SK-N-SH (cell line): ENCODE results near the gene LRRC39. TPM values are rescaled to one million over a fixed set of nuclear protein-coding genes. Genes with fewer than 3 reads are reported as not detected.

Experiments used
- CTCF ChIA-PET: fragments of 300-600, 350-600 bp; formaldehyde crosslinking; extraction: SDS; loops from one replicate; lab custom pipeline; 2021; lab: Yijun Ruan, JAX
- POLR2A ChIA-PET: fragments of 350-600 bp; sonication (Branson Sonifier 250); formaldehyde crosslinking; extraction: SDS; loops from one replicate; lab custom pipeline; 2020; ENCODE audit warnings: antibody characterized with exemption, inconsistent platforms; lab: Yijun Ruan, JAX
- DNase-seq: peaks from one replicate; pipeline ENCODE4 v3.0.0; 2012
- H2AFZ ChIP-seq: fragments of 200-600 bp; sonication (generic); 2 replicates; pipeline ENCODE4 v1.8.1; 2016; ENCODE audit warnings: antibody characterized with exemption, mild to moderate bottlenecking, low read depth
- H3F3A ChIP-seq: fragments of 200-600 bp; sonication (generic); replicated peaks from 2 replicates; pipeline ENCODE3; 2016; ENCODE audit warnings: antibody characterized with exemption, mild to moderate bottlenecking; ENCODE audit not compliant: insufficient read depth
- H3K27ac ChIP-seq, 2 experiments: fragments of 200-500 bp in 1 of 2; fragments of 200-600 bp in 1 of 2; sonication (Bioruptor generic) in 1 of 2; sonication (generic), shearing (Covaris generic) in 1 of 2; 2 replicates each; pipeline versions ENCODE4 v1.5.1 to v1.6.1; 2014 to 2016; ENCODE audit warnings: low read depth in 2 of 2, inconsistent platforms in 1 of 2, low read length in 1 of 2, mild to moderate bottlenecking in 1 of 2, mixed read lengths in 1 of 2
- H3K27me3 ChIP-seq: fragments of 200-600 bp; sonication (generic), shearing (Covaris generic); 2 replicates; pipeline ENCODE4 v1.6.1; 2016; ENCODE audit warnings: mixed run types; ENCODE audit not compliant: insufficient read depth
- H3K36me3 ChIP-seq, 2 experiments: fragments of 200-500 bp in 1 of 2; fragments of 200-600 bp in 1 of 2; sonication (Bioruptor generic) in 1 of 2; sonication (generic) in 1 of 2; replicated peaks in 1 of 2; 2 replicates each; pipeline versions ENCODE3 to v1.5.1; 2014 to 2016; ENCODE audit warnings: low read length in 1 of 2, mild to moderate bottlenecking in 1 of 2; ENCODE audit not compliant: insufficient read depth in 2 of 2, control insufficient read depth in 1 of 2
- H3K4me1 ChIP-seq, 2 experiments: fragments of 200-500 bp in 1 of 2; fragments of 200-600 bp in 1 of 2; sonication (Bioruptor generic) in 1 of 2; sonication (generic), shearing (Covaris generic) in 1 of 2; 2 replicates each; pipeline versions ENCODE4 v1.5.1 to v1.6.1; 2014 to 2016; ENCODE audit warnings: low read depth in 1 of 2, low read length in 1 of 2, mixed run types in 1 of 2; ENCODE audit not compliant: insufficient read depth in 2 of 2, control insufficient read depth in 1 of 2
- H3K4me2 ChIP-seq: fragments of 200-600 bp; sonication (generic), shearing (Covaris generic); 2 replicates; pipeline ENCODE4 v1.6.1; 2017; ENCODE audit warnings: mixed run types
- H3K4me3 ChIP-seq, 2 experiments: fragments of 200-500 bp in 1 of 2; fragments of 200-600 bp in 1 of 2; sonication (Bioruptor generic) in 1 of 2; sonication (generic), shearing (Covaris generic) in 1 of 2; 2 replicates each; pipeline versions ENCODE4 v1.5.1 to v1.8.1; 2014 to 2016; ENCODE audit warnings: low read depth in 2 of 2, inconsistent platforms in 1 of 2, low read length in 1 of 2, mild to moderate bottlenecking in 1 of 2, mixed read lengths in 1 of 2, moderate library complexity in 1 of 2
- H3K79me2 ChIP-seq: fragments of 200-600 bp; sonication (generic); 2 replicates; pipeline ENCODE4 v1.8.1; 2017; ENCODE audit warnings: mild to moderate bottlenecking; ENCODE audit not compliant: insufficient read depth
- H3K9ac ChIP-seq: fragments of 200-600 bp; sonication (generic); 2 replicates; pipeline ENCODE4 v1.6.1; 2017; ENCODE audit warnings: mixed run types
- H3K9me2 ChIP-seq: fragments of 200-600 bp; sonication (generic); 2 replicates; pipeline ENCODE4 v1.6.1; 2017; ENCODE audit warnings: mixed run types
- H3K9me3 ChIP-seq: fragments of 200-600 bp; sonication (generic); 2 replicates; pipeline ENCODE4 v1.6.1; 2017; ENCODE audit warnings: mixed run types, mild to moderate bottlenecking, moderate library complexity
- H4K20me1 ChIP-seq: fragments of 200-600 bp; sonication (generic); 2 replicates; pipeline ENCODE4 v1.6.1; 2017; ENCODE audit warnings: mild to moderate bottlenecking, mixed run types; ENCODE audit not compliant: insufficient read depth
- CHD2 ChIP-seq: fragments of 150-350 bp; IDR thresholded peaks from 2 replicates; pipeline ENCODE4 v1.6.1; 2018; ENCODE audit warnings: low read length; ENCODE audit not compliant: partially characterized antibody
- EP300 ChIP-seq, 2 experiments: IDR thresholded peaks; 2 replicates each; pipeline versions ENCODE4 v1.4.0 to v1.6.1; 2012; ENCODE audit warnings: borderline replicate concordance in 1 of 2, low read depth in 1 of 2, low read length in 1 of 2
- FOSL2 ChIP-seq: IDR thresholded peaks from 2 replicates; pipeline ENCODE4 v1.4.0; 2012; ENCODE audit warnings: low read depth, mild to moderate bottlenecking, moderate library complexity, borderline replicate concordance
- FOXJ3 ChIP-seq: sonication (generic); formaldehyde crosslinking; IDR thresholded peaks from 2 replicates; pipeline ENCODE4 v1.5.1; 2020; ENCODE audit warnings: mild to moderate bottlenecking, missing genetic modification reagents
- JUND ChIP-seq: IDR thresholded peaks from 2 replicates; pipeline ENCODE4 v1.4.0; 2012
- MAX ChIP-seq: IDR thresholded peaks from 2 replicates; pipeline ENCODE4 v1.4.0; 2012; ENCODE audit warnings: low read depth
- NFIC ChIP-seq: IDR thresholded peaks from 2 replicates; pipeline ENCODE4 v1.4.0; 2012; ENCODE audit warnings: borderline replicate concordance
- NRF1 ChIP-seq: IDR thresholded peaks from 2 replicates; pipeline ENCODE4 v1.6.1; 2012; ENCODE audit warnings: low read depth, mild to moderate bottlenecking, low read length
- POLR2AphosphoS5 ChIP-seq: IDR thresholded peaks from 2 replicates; pipeline ENCODE4 v1.6.1; 2012; ENCODE audit warnings: low read depth, low read length
- RAD21 ChIP-seq: IDR thresholded peaks from 2 replicates; pipeline ENCODE4 v1.6.1; 2012; ENCODE audit warnings: mild to moderate bottlenecking, low read length
- RCOR1 ChIP-seq: fragments of 150-350 bp; IDR thresholded peaks from 2 replicates; pipeline ENCODE4 v1.6.1; 2017; ENCODE audit warnings: antibody characterized with exemption, low read length
- RFX5 ChIP-seq: IDR thresholded peaks from 2 replicates; pipeline ENCODE4 v1.6.1; 2012; ENCODE audit warnings: mild to moderate bottlenecking, improper control_type of control experiment, low read length
- SIN3A ChIP-seq: IDR thresholded peaks from 2 replicates; pipeline ENCODE4 v1.6.1; 2012; ENCODE audit warnings: low read depth, mild to moderate bottlenecking, low read length, moderate library complexity, borderline replicate concordance
- TCF12 ChIP-seq: IDR thresholded peaks from 2 replicates; pipeline ENCODE4 v1.4.0; 2012
- TEAD4 ChIP-seq: IDR thresholded peaks from 2 replicates; pipeline ENCODE4 v1.4.0; 2012; ENCODE audit warnings: mild to moderate bottlenecking, borderline replicate concordance; ENCODE audit not compliant: insufficient read depth
- YY1 ChIP-seq: IDR thresholded peaks from 2 replicates; pipeline ENCODE4 v1.4.0; 2012; ENCODE audit warnings: low read depth, mild to moderate bottlenecking
- ZBTB33 ChIP-seq: IDR thresholded peaks from 2 replicates; pipeline ENCODE4 v1.4.0; 2012; ENCODE audit warnings: low read depth, borderline replicate concordance
- WGBS: methylation state at CpG from one replicate; pipeline ENCODE4 v1.1.6; 2017; ENCODE audit warnings: low lambda C conversion rate; 5-methylcytosine and 5-hydroxymethylcytosine counted together
- polyA plus RNA-seq, 3 experiments: library from polyadenylated mRNA; depleted of rRNA; stranded (reverse); fragments of >200 nt; gene quantifications; 2 replicates each; pipeline ENCODE4 v1.2.3, GENCODE V29; 2012
- TF ChIP-seq, protein P1 (sequence below): IDR thresholded peaks from 2 replicates; pipeline ENCODE4; 2012
- TF ChIP-seq, protein P2 (sequence below): IDR thresholded peaks from 2 replicates; pipeline ENCODE4 v1.6.1; 2012; ENCODE audit warnings: mild to moderate bottlenecking, low read depth, low read length, moderate library complexity

Gene LRRC39
- polyA plus RNA-seq, 1 of the 3 experiments (the other 2 are of a cell fraction): 1.6 TPM

DNA sequence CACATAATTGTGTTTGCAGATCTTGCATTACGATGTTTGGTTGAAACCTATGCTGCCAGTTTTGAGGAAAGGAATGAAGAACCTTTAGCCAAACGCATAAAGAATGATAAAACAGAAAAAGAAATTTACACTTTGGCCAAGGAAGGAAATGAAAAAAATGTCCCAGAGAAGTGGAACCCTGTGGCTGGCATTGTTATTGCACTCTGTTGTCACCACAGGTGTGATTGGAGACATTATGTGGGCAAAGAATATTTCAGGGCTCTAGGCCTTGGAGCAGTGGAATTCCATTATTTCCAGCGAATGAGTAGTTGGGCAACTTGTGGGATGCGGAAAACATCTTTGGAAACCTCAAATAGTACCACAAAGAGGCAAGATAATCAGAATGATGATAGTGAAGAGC is 30.2 kb downstream of the LRRC39 start:
- Histone ChIP-seq H3K36me3 (peaks cover 73 to 76% of the 10 kb centered on the region in 2 experiments), H3K4me3 (no peak overlapping the region), H3K4me2 (no peak overlapping the region), H3F3A (peaks cover 5% of the 10 kb centered on the region), H4K20me1 (no peaks in the 10 kb centered on the region), H3K9me2 (no peaks in the 10 kb centered on the region), H3K9me3 (no peaks in the 10 kb centered on the region), H2AFZ (no peak overlapping the region), H3K27me3 (no peaks in the 10 kb centered on the region), H3K79me2 (no peaks in the 10 kb centered on the region), H3K4me1 (no peaks in the 10 kb centered on the region), H3K9ac (no peak overlapping the region), H3K27ac (no peak overlapping the region)
- ChIA-PET CTCF (interaction anchor here (1.4 to 1.6 kb wide), 2 partner anchors 10 to 24 kb away, joined by 3 read pairs; no protein-coding TSS in a partner anchor), POLR2A (no interaction called here)
- DNase-seq: no peak
- 98% methylated on average over 4 of the region's 4 CpGs for WGBS
- TF ChIP-seq ZBTB33: no peak
- no peak for TF ChIP-seq JUND
- no peak for TF ChIP-seq NRF1
- TF ChIP-seq TEAD4: no peak
- TF ChIP-seq, protein P1, sequence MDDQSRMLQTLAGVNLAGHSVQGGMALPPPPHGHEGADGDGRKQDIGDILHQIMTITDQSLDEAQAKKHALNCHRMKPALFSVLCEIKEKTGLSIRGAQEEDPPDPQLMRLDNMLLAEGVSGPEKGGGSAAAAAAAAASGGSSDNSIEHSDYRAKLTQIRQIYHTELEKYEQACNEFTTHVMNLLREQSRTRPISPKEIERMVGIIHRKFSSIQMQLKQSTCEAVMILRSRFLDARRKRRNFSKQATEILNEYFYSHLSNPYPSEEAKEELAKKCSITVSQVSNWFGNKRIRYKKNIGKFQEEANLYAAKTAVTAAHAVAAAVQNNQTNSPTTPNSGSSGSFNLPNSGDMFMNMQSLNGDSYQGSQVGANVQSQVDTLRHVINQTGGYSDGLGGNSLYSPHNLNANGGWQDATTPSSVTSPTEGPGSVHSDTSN: no peak
- no peak for TF ChIP-seq RAD21
- no peak for TF ChIP-seq SIN3A

GRCh38 chr1:100146958-100147357 is 31.1 kb downstream of the LRRC39 start:
- Histone ChIP-seq H3K4me2 (no peak overlapping the region), H3K36me3 (peaks cover 82 to 86% of the 10 kb centered on the region in 2 experiments), H2AFZ (no peak overlapping the region), H3K79me2 (no peaks in the 10 kb centered on the region), H3K4me3 (no peak overlapping the region), H3K27me3 (no peaks in the 10 kb centered on the region), H3K27ac (no peak overlapping the region), H4K20me1 (no peaks in the 10 kb centered on the region), H3K4me1 (no peaks in the 10 kb centered on the region), H3K9ac (no peak overlapping the region), H3K9me2 (no peaks in the 10 kb centered on the region), H3K9me3 (no peaks in the 10 kb centered on the region), H3F3A (peaks cover 5% of the 10 kb centered on the region)
- 97% methylated on average over 1 of the region's 1 CpG for WGBS
- POLR2A ChIA-PET: no interaction called here
- DNase-seq: no peak
- CTCF ChIA-PET: no interaction called here
- TF ChIP-seq NFIC: no peak
- no peak for TF ChIP-seq ZBTB33
- no peak for TF ChIP-seq RCOR1
- TF ChIP-seq FOSL2: no peak
- no peak for TF ChIP-seq POLR2AphosphoS5
- TF ChIP-seq YY1: no peak
- TF ChIP-seq, protein P2, sequence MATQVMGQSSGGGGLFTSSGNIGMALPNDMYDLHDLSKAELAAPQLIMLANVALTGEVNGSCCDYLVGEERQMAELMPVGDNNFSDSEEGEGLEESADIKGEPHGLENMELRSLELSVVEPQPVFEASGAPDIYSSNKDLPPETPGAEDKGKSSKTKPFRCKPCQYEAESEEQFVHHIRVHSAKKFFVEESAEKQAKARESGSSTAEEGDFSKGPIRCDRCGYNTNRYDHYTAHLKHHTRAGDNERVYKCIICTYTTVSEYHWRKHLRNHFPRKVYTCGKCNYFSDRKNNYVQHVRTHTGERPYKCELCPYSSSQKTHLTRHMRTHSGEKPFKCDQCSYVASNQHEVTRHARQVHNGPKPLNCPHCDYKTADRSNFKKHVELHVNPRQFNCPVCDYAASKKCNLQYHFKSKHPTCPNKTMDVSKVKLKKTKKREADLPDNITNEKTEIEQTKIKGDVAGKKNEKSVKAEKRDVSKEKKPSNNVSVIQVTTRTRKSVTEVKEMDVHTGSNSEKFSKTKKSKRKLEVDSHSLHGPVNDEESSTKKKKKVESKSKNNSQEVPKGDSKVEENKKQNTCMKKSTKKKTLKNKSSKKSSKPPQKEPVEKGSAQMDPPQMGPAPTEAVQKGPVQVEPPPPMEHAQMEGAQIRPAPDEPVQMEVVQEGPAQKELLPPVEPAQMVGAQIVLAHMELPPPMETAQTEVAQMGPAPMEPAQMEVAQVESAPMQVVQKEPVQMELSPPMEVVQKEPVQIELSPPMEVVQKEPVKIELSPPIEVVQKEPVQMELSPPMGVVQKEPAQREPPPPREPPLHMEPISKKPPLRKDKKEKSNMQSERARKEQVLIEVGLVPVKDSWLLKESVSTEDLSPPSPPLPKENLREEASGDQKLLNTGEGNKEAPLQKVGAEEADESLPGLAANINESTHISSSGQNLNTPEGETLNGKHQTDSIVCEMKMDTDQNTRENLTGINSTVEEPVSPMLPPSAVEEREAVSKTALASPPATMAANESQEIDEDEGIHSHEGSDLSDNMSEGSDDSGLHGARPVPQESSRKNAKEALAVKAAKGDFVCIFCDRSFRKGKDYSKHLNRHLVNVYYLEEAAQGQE: no peak
- no peak for TF ChIP-seq RFX5
- TF ChIP-seq MAX: no peak
- TF ChIP-seq EP300 (IDR thresholded peaks at IDR 0.05; ENCODE audit: borderline replicate concordance in 1 of 2, low read depth in 1 of 2, low read length in 1 of 2): no peak
- TF ChIP-seq FOXJ3 (CRISPR knock-in tag): no peak
- TF ChIP-seq CHD2: no peak
- TF ChIP-seq TCF12: no peak
